ENCODE results near the gene ABHD6.

ABHD6 gene

DNA sequence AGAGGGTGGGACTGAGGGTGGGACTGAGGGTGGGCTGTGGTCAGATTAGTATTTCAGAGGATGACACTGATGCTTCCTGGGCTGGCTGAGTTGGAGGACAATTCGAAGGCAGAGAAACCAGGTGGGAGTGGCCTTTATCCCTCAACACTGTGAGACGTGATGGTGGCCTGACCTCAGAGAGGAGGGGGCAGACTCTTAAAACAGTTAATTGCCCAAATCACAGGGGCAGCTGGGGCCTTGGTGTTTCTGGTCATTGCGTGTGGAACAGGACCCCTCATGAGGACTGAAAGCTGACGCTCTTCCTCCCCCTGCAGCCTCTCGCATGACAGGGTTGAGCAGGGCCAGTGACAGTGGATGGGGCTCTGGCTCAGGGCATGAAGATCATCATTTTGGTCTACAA, 45.5 kb upstream of the ABHD6 start:
- ChIA-PET CTCF (no interaction called here), POLR2A (no interaction called here)
- Histone ChIP-seq H3K36me3 (ENCODE audit: control insufficient read depth in 2 of 2, insufficient read depth in 1 of 2, low read length in 2 of 2) (no peaks in the 10 kb centered on the region), H3K4me3 (ENCODE audit: low read depth, low read length) (no peak overlapping the region), H3K9me3 (ENCODE audit: control insufficient read depth, insufficient read depth, low read depth, low read length) (no peaks in the 10 kb centered on the region), H3K27ac (ENCODE audit: extremely low read depth, low read depth, low read length) (no peak overlapping the region), H3K4me1 (ENCODE audit: control insufficient read depth, insufficient read depth, low read length) (no peaks in the 10 kb centered on the region; the same call in 1 of the 2 replicates)
- TF ChIP-seq ZNF555 (tag by site-specific recombination; conservative IDR thresholded peaks at IDR 0.05) (no peak), ZNF548 (tag by site-specific recombination; IDR thresholded peaks at IDR 0.05) (no peak), KLF9 (tag by site-specific recombination; IDR thresholded peaks at IDR 0.05; ENCODE audit: low read depth) (no peak), GFI1B (tag by site-specific recombination; IDR thresholded peaks at IDR 0.05) (no peak), ZNF623 (tag by site-specific recombination; IDR thresholded peaks at IDR 0.05) (no peak), ZBTB17 (tag by site-specific recombination; IDR thresholded peaks at IDR 0.05) (no peak), ZNF394 (tag by site-specific recombination; IDR thresholded peaks at IDR 0.05; ENCODE audit: borderline replicate concordance) (no peak), ZFP3 (tag by site-specific recombination; IDR thresholded peaks at IDR 0.05; ENCODE audit: low read depth) (no peak), ZNF19 (tag by site-specific recombination; IDR thresholded peaks at IDR 0.05; ENCODE audit: low read depth) (no peak), ZNF248 (tag by site-specific recombination; IDR thresholded peaks at IDR 0.05) (no peak), ZNF510 (tag by site-specific recombination; IDR thresholded peaks at IDR 0.05; ENCODE audit: insufficient replicate concordance) (no peak), SETDB1 (IDR thresholded peaks at IDR 0.05; ENCODE audit: insufficient read length, low read length) (no peak), SCRT2 (tag by site-specific recombination; IDR thresholded peaks at IDR 0.05) (no peak)
- TF ChIP-seq, protein P1, sequence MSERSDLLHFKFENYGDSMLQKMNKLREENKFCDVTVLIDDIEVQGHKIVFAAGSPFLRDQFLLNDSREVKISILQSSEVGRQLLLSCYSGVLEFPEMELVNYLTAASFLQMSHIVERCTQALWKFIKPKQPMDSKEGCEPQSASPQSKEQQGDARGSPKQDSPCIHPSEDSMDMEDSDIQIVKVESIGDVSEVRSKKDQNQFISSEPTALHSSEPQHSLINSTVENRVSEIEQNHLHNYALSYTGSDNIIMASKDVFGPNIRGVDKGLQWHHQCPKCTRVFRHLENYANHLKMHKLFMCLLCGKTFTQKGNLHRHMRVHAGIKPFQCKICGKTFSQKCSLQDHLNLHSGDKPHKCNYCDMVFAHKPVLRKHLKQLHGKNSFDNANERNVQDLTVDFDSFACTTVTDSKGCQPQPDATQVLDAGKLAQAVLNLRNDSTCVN (tag by site-specific recombination; optimal IDR thresholded peaks at IDR 0.05), result no peak
- TF ChIP-seq, protein P2, sequence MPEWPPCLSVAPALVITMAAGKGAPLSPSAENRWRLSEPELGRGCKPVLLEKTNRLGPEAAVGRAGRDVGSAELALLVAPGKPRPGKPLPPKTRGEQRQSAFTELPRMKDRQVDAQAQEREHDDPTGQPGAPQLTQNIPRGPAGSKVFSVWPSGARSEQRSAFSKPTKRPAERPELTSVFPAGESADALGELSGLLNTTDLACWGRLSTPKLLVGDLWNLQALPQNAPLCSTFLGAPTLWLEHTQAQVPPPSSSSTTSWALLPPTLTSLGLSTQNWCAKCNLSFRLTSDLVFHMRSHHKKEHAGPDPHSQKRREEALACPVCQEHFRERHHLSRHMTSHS (tag by site-specific recombination; IDR thresholded peaks at IDR 0.05), result no peak

DNA sequence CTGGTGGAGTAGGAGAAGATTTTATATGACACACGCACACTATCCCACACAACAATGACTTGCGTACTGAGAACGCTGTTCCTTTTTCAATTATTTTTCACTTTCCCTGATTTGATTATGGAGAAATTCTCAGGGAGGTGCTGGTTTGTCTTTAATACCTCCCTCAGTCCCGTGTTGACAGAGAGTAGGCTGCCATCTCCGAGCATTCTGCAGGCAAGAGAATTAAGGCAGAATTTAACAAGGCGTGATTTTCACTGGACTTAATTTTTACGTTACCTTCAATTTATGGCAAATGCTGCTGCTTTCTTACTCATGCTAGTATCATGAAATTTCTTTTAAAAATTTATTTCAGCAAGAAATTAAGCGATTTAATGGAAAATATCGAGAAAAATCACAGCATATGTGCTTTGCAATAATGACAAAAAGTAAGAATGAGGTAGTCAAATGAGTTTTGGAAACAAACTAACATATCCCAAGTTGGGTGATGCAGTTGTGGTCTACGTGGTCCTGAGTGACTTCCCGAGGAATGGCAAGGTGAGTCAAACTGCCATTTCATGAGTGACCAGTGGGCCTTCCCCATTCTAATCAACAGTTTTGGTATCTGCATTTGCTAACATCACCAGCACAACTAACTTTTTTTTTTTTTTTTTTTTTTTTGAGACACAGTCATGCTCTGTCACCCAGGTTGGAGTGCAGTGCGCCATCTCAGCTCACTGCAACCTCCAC, 43.7 kb upstream of the ABHD6 start:
- ChIA-PET CTCF (no interaction called here), POLR2A (no interaction called here)
- Histone ChIP-seq H3K36me3 (ENCODE audit: control insufficient read depth in 2 of 2, insufficient read depth in 1 of 2, low read length in 2 of 2) (no peaks in the 10 kb centered on the region), H3K27ac (ENCODE audit: extremely low read depth, low read depth, low read length) (no peak overlapping the region), H3K9me3 (ENCODE audit: control insufficient read depth, insufficient read depth, low read depth, low read length) (no peaks in the 10 kb centered on the region), H3K4me1 (ENCODE audit: control insufficient read depth, insufficient read depth, low read length) (no peaks in the 10 kb centered on the region), H3K4me3 (ENCODE audit: low read depth, low read length) (no peak overlapping the region)
- TF ChIP-seq ZNF768 (tag by site-specific recombination; IDR thresholded peaks at IDR 0.05) (no peak), MZF1 (tag by site-specific recombination; IDR thresholded peaks at IDR 0.05; ENCODE audit: borderline replicate concordance) (no peak), ZNF791 (tag by site-specific recombination; IDR thresholded peaks at IDR 0.05) (no peak), HOXC10 (CRISPR knock-in tag; IDR thresholded peaks at IDR 0.05) (no peak), ZNF23 (tag by site-specific recombination; IDR thresholded peaks at IDR 0.05; ENCODE audit: borderline replicate concordance) (no peak), ZNF2 (tag by site-specific recombination; IDR thresholded peaks at IDR 0.05) (no peak), OVOL3 (tag by site-specific recombination; IDR thresholded peaks at IDR 0.05) (no peak), ZNF335 (tag by site-specific recombination; conservative IDR thresholded peaks at IDR 0.05) (no peak), ZNF776 (tag by site-specific recombination; IDR thresholded peaks at IDR 0.05; ENCODE audit: borderline replicate concordance) (no peak), ZFP41 (tag by site-specific recombination; IDR thresholded peaks at IDR 0.05; ENCODE audit: borderline replicate concordance) (no peak), ZNF585B (tag by site-specific recombination; IDR thresholded peaks at IDR 0.05) (no peak), YY2 (tag by site-specific recombination; IDR thresholded peaks at IDR 0.05) (no peak), GFI1B (tag by site-specific recombination; IDR thresholded peaks at IDR 0.05) (no peak), ZNF274 (IDR thresholded peaks at IDR 0.05; ENCODE audit: low read length) (no peak), ZNF274 (tag by site-specific recombination; IDR thresholded peaks at IDR 0.05; ENCODE audit: borderline replicate concordance) (no peak)
- TF ChIP-seq, protein P3, sequence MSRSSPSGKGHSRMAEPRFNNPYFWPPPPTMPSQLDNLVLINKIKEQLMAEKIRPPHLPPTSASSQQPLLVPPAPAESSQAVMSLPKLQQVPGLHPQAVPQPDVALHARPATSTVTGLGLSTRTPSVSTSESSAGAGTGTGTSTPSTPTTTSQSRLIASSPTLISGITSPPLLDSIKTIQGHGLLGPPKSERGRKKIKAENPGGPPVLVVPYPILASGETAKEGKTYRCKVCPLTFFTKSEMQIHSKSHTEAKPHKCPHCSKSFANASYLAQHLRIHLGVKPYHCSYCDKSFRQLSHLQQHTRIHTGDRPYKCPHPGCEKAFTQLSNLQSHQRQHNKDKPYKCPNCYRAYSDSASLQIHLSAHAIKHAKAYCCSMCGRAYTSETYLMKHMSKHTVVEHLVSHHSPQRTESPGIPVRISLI (tag by site-specific recombination; IDR thresholded peaks at IDR 0.05), result no peak
- TF ChIP-seq, protein P4, sequence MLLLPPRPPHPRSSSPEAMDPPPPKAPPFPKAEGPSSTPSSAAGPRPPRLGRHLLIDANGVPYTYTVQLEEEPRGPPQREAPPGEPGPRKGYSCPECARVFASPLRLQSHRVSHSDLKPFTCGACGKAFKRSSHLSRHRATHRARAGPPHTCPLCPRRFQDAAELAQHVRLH (tag by site-specific recombination; IDR thresholded peaks at IDR 0.05), result no peak
- TF ChIP-seq, protein P5, sequence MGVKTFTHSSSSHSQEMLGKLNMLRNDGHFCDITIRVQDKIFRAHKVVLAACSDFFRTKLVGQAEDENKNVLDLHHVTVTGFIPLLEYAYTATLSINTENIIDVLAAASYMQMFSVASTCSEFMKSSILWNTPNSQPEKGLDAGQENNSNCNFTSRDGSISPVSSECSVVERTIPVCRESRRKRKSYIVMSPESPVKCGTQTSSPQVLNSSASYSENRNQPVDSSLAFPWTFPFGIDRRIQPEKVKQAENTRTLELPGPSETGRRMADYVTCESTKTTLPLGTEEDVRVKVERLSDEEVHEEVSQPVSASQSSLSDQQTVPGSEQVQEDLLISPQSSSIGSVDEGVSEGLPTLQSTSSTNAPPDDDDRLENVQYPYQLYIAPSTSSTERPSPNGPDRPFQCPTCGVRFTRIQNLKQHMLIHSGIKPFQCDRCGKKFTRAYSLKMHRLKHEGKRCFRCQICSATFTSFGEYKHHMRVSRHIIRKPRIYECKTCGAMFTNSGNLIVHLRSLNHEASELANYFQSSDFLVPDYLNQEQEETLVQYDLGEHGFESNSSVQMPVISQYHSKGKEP (tag by site-specific recombination; IDR thresholded peaks at IDR 0.05), result no peak

All from HEK293 (cell line).